Stimulated activated CD4-positive, alpha-beta T cell treated with anti-CD3 and anti-CD28 coated beads, Interleukin-4, amount 100 ng/mL, for 1 hour (primary cell): Measurements from ENCODE around the gene G3BP1.
"Not testable (repeated sequence)": the region's sequence is repeated elsewhere in the genome, so short reads cannot be mapped to it uniquely, and the experiment has no call there.

ENCODE experiments used
- DNase-seq: peaks from one replicate; pipeline ENCODE4 v3.0.0-alpha.2; 2020

The G3BP1 gene

GRCh38 chr5:151757233-151758140 is 14.3 kb upstream of the G3BP1 start:
- peak; percentile 49 for DNase-seq

GRCh38 chr5:151758141-151758429 is 13.7 kb upstream of the G3BP1 start:
- DNase-seq: no peak

GRCh38 chr5:151758430-151759241 is 13.1 kb upstream of the G3BP1 start, which contains the start of gene ATOX1:
Gene ATOX1, minus strand, starts transcription at chr5:151758631. Its CDS starts 80 bp downstream, at chr5:151758551.
- DNase-seq: peak; percentile 91

- no peak for DNase-seq
Measured at GRCh38 chr5:151764801-151765200, 7.0 kb upstream of the G3BP1 start.

GRCh38 chr5:151766975-151767374 is 4.8 kb upstream of the G3BP1 start:
- no peak for DNase-seq

DNA sequence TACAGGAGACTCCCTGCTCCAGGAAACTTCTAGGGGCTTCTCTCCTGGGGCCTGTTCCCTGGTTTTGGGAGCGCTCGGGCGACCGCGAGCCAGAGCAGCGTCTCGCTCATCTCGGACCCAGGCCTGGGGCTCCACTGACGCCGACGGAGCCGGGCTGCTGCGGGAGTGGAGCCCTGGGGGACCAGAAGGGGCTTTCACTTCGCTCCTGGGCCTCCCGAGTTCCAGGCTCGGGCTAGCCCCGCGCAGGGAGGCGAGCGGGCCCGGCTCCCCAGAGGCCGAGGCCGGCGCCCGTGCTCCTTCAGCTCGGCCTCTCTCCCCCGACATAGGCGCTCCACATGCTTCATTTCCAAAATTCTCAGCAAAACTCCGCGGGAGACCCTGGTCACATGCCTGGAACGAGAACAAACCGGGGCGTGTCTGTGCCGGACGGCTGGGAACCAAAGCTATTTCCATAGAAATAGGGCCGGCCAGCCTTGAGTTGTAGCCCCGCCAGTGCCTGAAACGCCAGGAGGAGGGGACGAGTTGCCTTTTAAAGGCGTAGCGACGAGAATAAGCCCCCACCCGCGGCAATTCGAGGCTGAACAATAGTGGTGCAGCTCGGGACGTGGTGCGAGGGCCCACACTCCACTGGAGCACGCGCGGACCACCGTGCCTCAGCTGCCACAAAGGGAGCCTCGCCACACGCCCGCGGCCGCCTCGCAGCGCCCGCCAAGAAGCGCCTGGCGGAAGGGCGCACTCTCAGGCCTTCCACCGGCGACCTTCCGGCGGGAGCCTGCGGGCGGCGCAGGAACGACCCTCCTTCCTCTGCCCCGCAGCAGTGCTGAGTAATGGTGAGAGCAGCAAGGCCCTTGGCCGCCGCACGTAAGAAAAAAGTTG is 1.1 kb upstream of the G3BP1 start:
- peak; percentile 66 for DNase-seq

DNA sequence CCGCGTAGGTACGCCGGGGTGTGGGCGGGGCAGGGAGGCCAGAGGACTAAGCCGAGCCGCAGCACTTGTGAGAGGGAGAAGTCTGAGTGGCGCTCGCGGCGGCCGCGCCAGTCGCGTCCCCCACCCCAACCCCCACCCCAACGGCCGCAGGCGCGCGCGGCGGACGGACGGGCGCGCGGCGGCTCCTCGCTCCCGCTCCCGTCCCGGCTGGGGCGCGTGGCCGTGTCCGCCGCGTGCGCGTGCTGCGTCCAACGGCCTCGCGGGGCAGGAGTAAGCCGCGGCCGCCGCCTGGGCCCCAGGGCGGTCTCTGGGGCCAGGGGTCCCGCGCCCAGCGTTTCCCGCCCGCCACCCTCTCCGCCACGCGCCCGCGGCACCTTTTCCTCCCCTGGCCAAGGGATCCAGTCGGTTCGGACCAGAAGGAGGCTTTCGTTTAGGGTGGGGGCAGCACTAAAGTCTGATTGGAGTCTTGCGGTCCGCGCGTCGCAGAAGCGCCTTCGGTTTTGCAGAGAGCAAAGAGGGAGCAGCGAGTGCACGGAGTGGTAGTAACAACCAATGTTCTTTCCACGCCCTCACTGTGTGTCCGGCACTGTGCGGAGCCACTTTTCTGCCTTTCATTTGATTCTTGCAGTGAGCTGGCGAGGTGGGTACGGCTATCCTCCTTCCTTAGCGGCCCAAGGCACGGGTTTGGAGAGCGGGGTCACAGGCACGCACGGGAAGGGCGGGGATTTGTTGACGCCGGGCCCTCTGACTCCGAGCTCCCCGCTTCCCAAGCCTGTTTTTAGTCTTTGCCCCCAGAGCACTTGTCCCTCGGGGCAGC is 483 bp downstream of the G3BP1 start:
- peak; percentile 46 for DNase-seq

- no peak for DNase-seq
Measured at GRCh38 chr5:151772846-151773561, 1.2 kb downstream of the G3BP1 start.

GRCh38 chr5:151773951-151774350 is 2.2 kb downstream of the G3BP1 start:
- no peak for DNase-seq

DNA sequence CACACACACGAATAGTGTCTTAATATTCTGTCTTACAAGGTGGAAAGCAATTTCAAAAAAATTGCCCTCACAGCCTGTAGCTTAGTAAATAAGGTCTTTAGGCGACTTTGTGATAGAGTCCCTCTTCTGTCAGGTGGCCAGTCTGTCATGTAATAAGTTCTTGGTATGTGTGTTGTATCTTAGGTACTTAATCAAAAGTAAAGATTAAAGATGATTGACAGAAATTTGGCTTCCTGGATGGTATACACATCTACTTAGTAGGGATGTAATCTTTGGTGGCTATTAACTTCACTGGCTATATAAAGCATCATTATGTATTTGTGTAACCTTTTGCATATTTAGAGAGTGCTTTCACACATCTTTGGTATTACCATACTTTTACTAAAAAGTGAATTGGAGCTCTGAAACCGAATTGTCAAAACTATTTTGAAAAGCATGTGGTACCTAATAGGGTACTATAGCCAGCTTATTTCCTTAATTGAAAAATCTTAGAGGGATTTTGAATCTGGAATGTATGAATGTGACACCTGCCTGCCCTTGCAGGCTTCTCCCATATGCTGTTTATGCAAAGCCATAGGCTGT is 3.4 kb downstream of the G3BP1 start:
- no peak for DNase-seq

DNA sequence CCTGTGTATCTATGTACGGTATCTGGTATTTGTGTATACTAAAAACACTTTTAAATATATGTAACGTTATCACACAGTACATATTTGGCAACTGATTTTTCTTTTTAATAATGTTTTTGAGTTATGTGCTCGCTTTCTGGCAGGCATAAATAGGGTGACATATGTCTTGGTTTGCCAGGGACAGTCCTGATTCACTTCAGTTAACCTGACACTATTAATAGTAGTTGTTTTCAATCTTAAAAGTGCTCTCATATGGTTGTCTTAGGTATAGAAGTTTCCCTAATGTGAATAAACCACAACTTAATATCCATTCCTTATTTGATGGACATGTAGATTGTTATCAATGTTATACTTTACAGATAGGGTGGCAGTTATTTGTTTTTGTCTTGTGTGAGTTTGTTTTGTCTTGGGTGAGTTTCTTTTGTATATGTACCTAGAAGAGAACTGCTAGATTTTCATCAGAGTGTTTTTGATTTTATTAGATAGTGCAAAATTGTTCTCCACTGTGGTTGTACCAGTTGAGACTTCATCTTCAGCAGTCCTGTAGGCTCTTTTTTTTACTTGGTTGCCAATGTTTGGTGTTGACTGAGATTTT is 7.9 kb downstream of the G3BP1 start:
- DNase-seq: no peak

- DNase-seq: no peak
Measured at GRCh38 chr5:151780348-151780747, 8.6 kb downstream of the G3BP1 start.

- DNase-seq: no peak
Measured at GRCh38 chr5:151781201-151781600, 9.4 kb downstream of the G3BP1 start.

- not testable (repeated sequence) for DNase-seq
Measured at GRCh38 chr5:151783664-151784063, 11.9 kb downstream of the G3BP1 start.

DNA sequence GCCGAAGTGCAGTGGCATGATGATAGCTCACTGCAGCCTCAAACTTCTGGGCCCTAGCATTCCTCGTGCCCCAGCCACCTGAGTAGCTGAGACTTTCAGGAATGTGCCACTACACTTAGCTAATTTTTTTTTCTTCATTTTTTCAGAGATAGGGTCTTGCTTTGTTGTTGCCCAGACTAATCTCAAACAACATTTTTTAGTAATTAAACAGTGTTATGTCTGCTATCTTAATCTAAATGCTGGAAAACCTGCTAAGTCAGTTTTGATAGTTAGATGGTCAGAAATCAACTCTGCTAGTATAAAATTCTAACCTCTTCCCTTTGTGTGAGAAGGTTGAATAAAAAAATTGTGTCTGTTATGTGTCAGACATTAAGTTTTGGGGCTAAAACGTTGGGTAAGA is 12.4 kb downstream of the G3BP1 start:
- DNase-seq: no peak

DNA sequence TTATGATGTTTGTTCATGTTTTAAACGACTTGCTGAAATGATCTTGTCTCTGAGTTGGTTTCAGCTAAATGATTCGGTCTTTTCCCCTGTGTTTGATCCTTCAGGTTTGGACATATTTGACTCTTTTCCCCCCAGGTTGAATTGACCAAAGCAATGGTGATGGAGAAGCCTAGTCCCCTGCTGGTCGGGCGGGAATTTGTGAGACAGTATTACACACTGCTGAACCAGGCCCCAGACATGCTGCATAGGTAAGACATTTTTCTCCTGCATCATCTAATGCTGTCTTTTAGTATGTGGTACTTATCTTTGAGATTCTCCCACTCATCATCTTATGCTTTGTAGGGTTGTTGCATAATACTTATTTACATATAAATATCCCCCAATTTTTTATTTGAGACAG is 14.7 kb downstream of the G3BP1 start:
- DNase-seq: no peak

GRCh38 chr5:151787817-151788216 is 16.1 kb downstream of the G3BP1 start:
- DNase-seq: no peak

GRCh38 chr5:151793358-151793757 is 21.6 kb downstream of the G3BP1 start:
- DNase-seq: no peak

GRCh38 chr5:151795426-151795825 is 23.7 kb downstream of the G3BP1 start:
- DNase-seq: no peak

DNA sequence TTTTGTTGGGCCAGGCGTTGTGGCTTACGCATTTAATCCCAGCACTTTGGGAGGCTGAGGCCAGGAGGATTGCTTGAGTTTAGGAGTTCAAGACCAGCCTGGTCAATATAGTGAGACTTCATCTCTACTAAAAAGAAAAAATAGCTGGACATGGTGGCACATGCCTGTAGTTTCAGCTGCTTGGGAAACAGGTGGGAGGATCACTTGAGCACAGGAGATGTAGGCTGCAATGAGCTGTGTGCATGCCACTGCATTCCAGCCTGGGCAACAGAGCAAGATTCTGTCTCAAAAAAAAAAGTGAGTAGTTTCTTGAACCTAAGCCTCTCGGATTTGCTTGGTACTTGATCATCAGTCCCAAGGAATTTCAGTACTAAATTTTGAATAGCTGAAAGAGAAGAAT is 26.9 kb downstream of the G3BP1 start:
- DNase-seq: no peak

DNA sequence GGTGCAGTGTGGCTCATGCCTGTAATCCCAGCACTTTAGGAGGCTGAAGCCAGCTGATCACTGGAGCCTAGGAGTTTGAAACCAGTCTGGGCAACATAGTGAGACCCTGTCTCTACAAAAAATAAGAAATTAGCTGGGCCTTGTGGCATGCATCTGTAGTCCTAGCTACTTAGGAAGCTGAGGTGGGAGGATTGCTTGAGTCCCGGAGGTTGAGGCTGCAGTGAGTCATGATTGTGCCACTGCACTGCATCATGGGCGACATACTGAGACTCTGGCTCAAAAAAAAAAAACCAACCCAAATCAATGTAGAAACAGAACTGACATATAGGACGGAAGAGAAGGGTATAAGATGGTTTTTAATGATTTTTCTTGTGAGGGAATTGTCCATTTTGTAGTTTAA is 27.7 kb downstream of the G3BP1 start:
- DNase-seq: no peak
